ENCODE results near the gene RNF31.

- TF ChIP-seq CTCF (IDR thresholded peaks at IDR 0.05; ENCODE audit: poor library complexity, severe bottlenecking), result no peak
- TF ChIP-seq REST (IDR thresholded peaks at IDR 0.05; ENCODE audit: borderline replicate concordance), result no peak
- no peak for TF ChIP-seq EP300 (conservative IDR thresholded peaks at IDR 0.05; ENCODE audit: poor library complexity, severe bottlenecking)
- no peak for TF ChIP-seq POLR2AphosphoS5 (IDR thresholded peaks at IDR 0.05)
- no peak for TF ChIP-seq MXI1 (conservative IDR thresholded peaks at IDR 0.05; ENCODE audit: poor library complexity, severe bottlenecking)
- no peak for TF ChIP-seq RAD21 (conservative IDR thresholded peaks at IDR 0.05)
- no peak for TF ChIP-seq EZH2 (IDR thresholded peaks at IDR 0.05; ENCODE audit: borderline replicate concordance, insufficient read depth, low read length, poor library complexity, severe bottlenecking)
Observed at GRCh38 chr14:24139272-24139934, 7.9 kb upstream of the RNF31 start.

Measured in neural cell (in vitro differentiated cells).